ENCODE data around the gene RALGAPA2.

The RALGAPA2 gene

GRCh38 chr20:20465252-20465651 is 247.2 kb downstream of the RALGAPA2 start:
- no peak for DNase-seq (ENCODE audit: low read depth, low spot score)

GRCh38 chr20:20463933-20464374 is 248.5 kb downstream of the RALGAPA2 start:
- DNase-seq (ENCODE audit: low read depth, low spot score): no peak

GRCh38 chr20:20462185-20462584 is 250.3 kb downstream of the RALGAPA2 start:
- DNase-seq (ENCODE audit: low read depth, low spot score): no peak

- DNase-seq (ENCODE audit: low read depth, low spot score): no peak
Observed at GRCh38 chr20:20461551-20461950, 250.9 kb downstream of the RALGAPA2 start.

GRCh38 chr20:20459726-20460125 is 252.7 kb downstream of the RALGAPA2 start:
- DNase-seq (ENCODE audit: low read depth, low spot score): no peak

- no peak for DNase-seq (ENCODE audit: low read depth, low spot score)
Observed at GRCh38 chr20:20457392-20458126, 254.9 kb downstream of the RALGAPA2 start.

GRCh38 chr20:20456741-20457140 is 255.7 kb downstream of the RALGAPA2 start:
- no peak for DNase-seq (ENCODE audit: low read depth, low spot score)

- DNase-seq (ENCODE audit: low read depth, low spot score): no peak
Observed at GRCh38 chr20:20455926-20456325, 256.5 kb downstream of the RALGAPA2 start.

GRCh38 chr20:20454850-20455627 is 257.4 kb downstream of the RALGAPA2 start:
- DNase-seq (ENCODE audit: low read depth, low spot score): no peak

- DNase-seq (ENCODE audit: low read depth, low spot score): no peak
Observed at GRCh38 chr20:20454367-20454766, 258.1 kb downstream of the RALGAPA2 start.

- DNase-seq (ENCODE audit: low read depth, low spot score): no peak
Observed at GRCh38 chr20:20452254-20452676, 260.2 kb downstream of the RALGAPA2 start.

GRCh38 chr20:20450521-20450920 is 261.9 kb downstream of the RALGAPA2 start:
- DNase-seq (ENCODE audit: low read depth, low spot score): no peak

- DNase-seq (ENCODE audit: low read depth, low spot score): no peak
Observed at GRCh38 chr20:20448881-20449280, 263.6 kb downstream of the RALGAPA2 start.

GRCh38 chr20:20447196-20447595 is 265.2 kb downstream of the RALGAPA2 start:
- no peak for DNase-seq (ENCODE audit: low read depth, low spot score)

- no peak for DNase-seq (ENCODE audit: low read depth, low spot score)
Observed at GRCh38 chr20:20446425-20447015, 265.9 kb downstream of the RALGAPA2 start.

- DNase-seq (ENCODE audit: low read depth, low spot score): no peak
Observed at GRCh38 chr20:20446001-20446400, 266.4 kb downstream of the RALGAPA2 start.

GRCh38 chr20:20443504-20443903 is 268.9 kb downstream of the RALGAPA2 start:
- DNase-seq (ENCODE audit: low read depth, low spot score): no peak

GRCh38 chr20:20442466-20442865 is 270.0 kb downstream of the RALGAPA2 start:
- no peak for DNase-seq (ENCODE audit: low read depth, low spot score)

- no peak for DNase-seq (ENCODE audit: low read depth, low spot score)
Observed at GRCh38 chr20:20440886-20441658, 271.4 kb downstream of the RALGAPA2 start.

- no peak for DNase-seq (ENCODE audit: low read depth, low spot score)
Observed at GRCh38 chr20:20440481-20440880, 272.0 kb downstream of the RALGAPA2 start.

- DNase-seq (ENCODE audit: low read depth, low spot score): no peak
Observed at GRCh38 chr20:20439602-20440190, 272.7 kb downstream of the RALGAPA2 start.

Data from activated naive CD8-positive, alpha-beta T cell treated with anti-CD3 and anti-CD28 coated beads, Interleukin-2, amount 50 U/mL, for 16 hours (primary cell).